Activated CD8-positive, alpha-beta T cell treated with anti-CD3 and anti-CD28 coated beads for 36 hours (primary cell): ENCODE results near the gene SPAG17. TPM values are rescaled to one million over a fixed set of nuclear protein-coding genes. Genes with fewer than 3 reads are reported as not detected.

Experiments
- ATAC-seq: fragments of 200-7000 bp; cut with Tn5 transposase; one replicate; pipeline ENCODE4 v1.10.0; 2021; ENCODE audit warnings: mild to moderate bottlenecking, moderate library complexity
- CTCF ChIA-PET: fragments of 350-600 bp; sonication (Branson Sonifier 250); formaldehyde crosslinking; loops from one replicate; lab custom pipeline; 2021; ENCODE audit warnings: antibody characterized with exemption; lab: Charles Lee
- POLR2A ChIA-PET: fragments of 350-600 bp; sonication (Branson Sonifier 250); formaldehyde crosslinking; loops from one replicate; lab custom pipeline; 2021; ENCODE audit warnings: antibody characterized with exemption; lab: Charles Lee
- DNase-seq: peaks from one replicate; pipeline ENCODE4 v3.0.0-alpha.2; 2020
- H3K27ac Mint-ChIP-seq: one replicate; pipeline ENCODE4 v1.8.0; 2021; ENCODE audit warnings: mild to moderate bottlenecking, mixed read lengths
- H3K27me3 Mint-ChIP-seq: one replicate; pipeline ENCODE4 v1.8.0; 2021; ENCODE audit warnings: mixed read lengths
- H3K36me3 Mint-ChIP-seq: one replicate; pipeline ENCODE4 v1.8.0; 2021; ENCODE audit warnings: low read depth, mixed read lengths
- H3K4me1 Mint-ChIP-seq: one replicate; pipeline ENCODE4 v1.8.0; 2021; ENCODE audit warnings: low read depth, mixed read lengths
- H3K4me3 Mint-ChIP-seq: one replicate; pipeline ENCODE4 v1.8.0; 2021; ENCODE audit warnings: mild to moderate bottlenecking, moderate library complexity, mixed read lengths
- H3K9me3 Mint-ChIP-seq: one replicate; pipeline ENCODE4 v1.8.0; 2021; ENCODE audit warnings: mixed read lengths
- CTCF ChIP-seq: fragments of 200-600 bp; IDR thresholded peaks from one replicate; pipeline ENCODE4 v1.8.0; 2022; ENCODE audit warnings: antibody characterized with exemption, mild to moderate bottlenecking
- intact Hi-C: fragments of 100-400 bp; cut with micrococcal nuclease; formaldehyde crosslinking; loops from one replicate; pipeline ENCODE4 v1.10.0; 2022
- total RNA-seq, 2 experiments: library from RNA; stranded (reverse); gene quantifications; one replicate each; pipeline ENCODE4 v1.2.3, GENCODE V29; 2021

SPAG17 gene
- total RNA-seq, 2 experiments from 2014 or later: not detected

GRCh38 chr1:117976381-117976780, 208.6 kb downstream of the SPAG17 start:
- ATAC-seq (no peak), DNase-seq (no peak)
- H3K4me1 Mint-ChIP-seq: no peaks in the 10 kb centered on the region
- no peaks in the 10 kb centered on the region for H3K36me3 Mint-ChIP-seq
- intact Hi-C loops: no loop called here
- H3K27me3 Mint-ChIP-seq: peaks cover 7% of the 10 kb centered on the region
- no peak overlapping the region for H3K27ac Mint-ChIP-seq
- no peak for TF ChIP-seq CTCF
- CTCF ChIA-PET: interaction anchor here (1.0 kb wide), 1 partner anchor 12 kb away, joined by 3 read pairs; no protein-coding TSS in a partner anchor
- POLR2A ChIA-PET: no interaction called here
- no peaks in the 10 kb centered on the region for H3K9me3 Mint-ChIP-seq
- H3K4me3 Mint-ChIP-seq: no peak overlapping the region

GRCh38 chr1:117971777-117972176, 213.3 kb downstream of the SPAG17 start:
- no peak for ATAC-seq
- Mint-ChIP-seq H3K9me3 (no peaks in the 10 kb centered on the region), H3K27me3 (peaks cover 7% of the 10 kb centered on the region), H3K36me3 (no peaks in the 10 kb centered on the region), H3K4me3 (no peak overlapping the region), H3K27ac (no peak overlapping the region), H3K4me1 (no peaks in the 10 kb centered on the region)
- no peak for TF ChIP-seq CTCF
- ChIA-PET CTCF (no interaction called here), POLR2A (no interaction called here)
- no peak for DNase-seq
- intact Hi-C loops: no loop called here

- no peaks in the 10 kb centered on the region for H3K9me3 Mint-ChIP-seq
- DNase-seq (no peak), ATAC-seq (no peak)
- intact Hi-C loops: no loop called here
- peaks cover 6% of the 10 kb centered on the region for H3K36me3 Mint-ChIP-seq
- H3K4me1 Mint-ChIP-seq: no peaks in the 10 kb centered on the region
- H3K4me3 Mint-ChIP-seq: no peak overlapping the region
- H3K27ac Mint-ChIP-seq: no peak overlapping the region
- ChIA-PET CTCF (no interaction called here), POLR2A (no interaction called here)
- TF ChIP-seq CTCF: no peak
- peaks cover 7% of the 10 kb centered on the region for H3K27me3 Mint-ChIP-seq
These were observed 214.8 kb downstream of the SPAG17 start for GRCh38 chr1:117970252-117970651.

GRCh38 chr1:117967881-117968280, 217.1 kb downstream of the SPAG17 start:
- Mint-ChIP-seq H3K27ac (no peak overlapping the region), H3K4me3 (no peak overlapping the region), H3K9me3 (no peaks in the 10 kb centered on the region), H3K36me3 (peaks cover 15% of the 10 kb centered on the region), H3K27me3 (peaks cover 4% of the 10 kb centered on the region), H3K4me1 (peaks cover 11% of the 10 kb centered on the region)
- POLR2A ChIA-PET: interaction anchor here (1.1 kb wide), 1 partner anchor 38 kb away, joined by 3 read pairs; the partner anchor contains the start of genes GDAP2 and WDR3
- ATAC-seq: no peak
- intact Hi-C loops: no loop called here
- CTCF ChIA-PET: no interaction called here
- no peak for DNase-seq
- TF ChIP-seq CTCF: no peak

- Mint-ChIP-seq H3K4me1 (peaks cover 11% of the 10 kb centered on the region), H3K27me3 (peaks cover 3% of the 10 kb centered on the region), H3K27ac (no peak overlapping the region), H3K36me3 (peaks cover 17% of the 10 kb centered on the region), H3K9me3 (no peaks in the 10 kb centered on the region), H3K4me3 (no peak overlapping the region)
- intact Hi-C loops: no loop called here
- ChIA-PET POLR2A (interaction anchor here (1.1 kb wide), 1 partner anchor 38 kb away, joined by 3 read pairs; the partner anchor contains the start of genes GDAP2 and WDR3), CTCF (no interaction called here)
- no peak for TF ChIP-seq CTCF
- DNase-seq: no peak
- no peak for ATAC-seq
These were observed 217.6 kb downstream of the SPAG17 start for GRCh38 chr1:117967477-117967876.
